Effector CD8-positive, alpha-beta T cell (primary cell): ENCODE data around the gene KRTAP9-8.
"Not testable (repeated sequence)": the region's sequence is repeated elsewhere in the genome, so short reads cannot be mapped to it uniquely, and the experiment has no call there.

ENCODE experiments used
- DNase-seq: peaks from one replicate; lab custom pipeline; 2025; lab: John Stamatoyannopoulos, UW

Gene KRTAP9-8

DNA sequence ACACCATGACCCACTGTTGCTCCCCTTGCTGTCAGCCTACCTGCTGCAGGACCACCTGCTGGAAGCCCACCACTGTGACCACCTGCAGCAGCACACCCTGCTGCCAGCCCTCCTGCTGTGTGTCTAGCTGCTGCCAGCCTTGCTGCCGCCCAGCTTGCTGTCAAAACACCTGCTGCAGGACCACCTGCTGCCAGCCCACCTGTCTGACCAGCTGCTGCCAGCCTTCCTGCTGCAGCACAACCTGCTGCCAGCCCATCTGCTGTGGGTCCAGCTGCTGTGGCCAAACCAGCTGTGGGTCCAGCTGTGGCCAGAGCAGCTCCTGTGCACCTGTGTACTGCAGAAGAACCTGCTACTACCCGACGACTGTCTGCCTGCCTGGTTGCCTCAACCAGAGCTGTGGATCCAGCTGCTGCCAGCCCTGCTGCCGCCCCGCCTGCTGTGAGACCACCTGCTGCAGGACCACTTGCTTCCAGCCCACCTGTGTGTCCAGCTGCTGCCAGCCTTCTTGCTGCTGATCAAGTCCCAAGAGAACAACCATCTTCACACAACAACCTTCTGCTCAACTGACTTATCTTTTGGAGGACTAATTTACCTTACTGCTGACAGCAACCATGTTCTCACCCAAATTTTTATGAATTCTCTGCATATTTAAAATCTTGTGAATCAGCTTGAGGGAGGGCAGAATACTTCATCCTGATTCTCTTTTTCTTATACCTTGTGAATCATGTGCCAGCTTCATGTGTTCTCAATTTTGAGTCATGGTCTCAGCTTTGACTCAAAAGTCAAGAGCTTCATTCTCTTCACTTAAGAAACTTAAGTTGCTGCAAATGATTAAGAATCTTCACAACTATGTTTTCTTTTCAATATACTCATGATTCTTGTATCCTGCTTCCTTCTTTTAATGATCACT, 17.8 kb downstream of the KRTAP9-8 start, which contains the start of gene KRTAP9-9:
Gene KRTAP9-9, plus strand, starts transcription at position 4 of the 910 bp plus-strand sequence.
- DNase-seq = not testable (repeated sequence)

DNA sequence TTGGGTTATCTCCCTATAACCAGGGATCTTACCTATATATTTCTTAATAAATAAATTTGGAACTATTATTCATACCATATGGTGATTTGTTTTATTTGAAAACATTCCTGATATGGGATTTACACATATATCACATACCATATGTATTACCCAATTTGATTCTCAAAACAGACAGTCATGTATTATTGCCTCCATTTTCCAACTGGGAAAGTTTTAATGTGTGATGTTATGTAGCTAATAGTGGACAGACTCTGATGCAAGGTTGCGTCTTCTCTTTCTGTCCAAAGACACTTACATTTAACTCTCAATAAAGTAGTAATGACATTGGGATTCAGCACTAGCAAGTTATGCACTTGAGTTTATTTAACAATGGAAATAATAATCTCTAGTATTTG, 18.5 kb downstream of the KRTAP9-8 start:
- DNase-seq = no peak

DNA sequence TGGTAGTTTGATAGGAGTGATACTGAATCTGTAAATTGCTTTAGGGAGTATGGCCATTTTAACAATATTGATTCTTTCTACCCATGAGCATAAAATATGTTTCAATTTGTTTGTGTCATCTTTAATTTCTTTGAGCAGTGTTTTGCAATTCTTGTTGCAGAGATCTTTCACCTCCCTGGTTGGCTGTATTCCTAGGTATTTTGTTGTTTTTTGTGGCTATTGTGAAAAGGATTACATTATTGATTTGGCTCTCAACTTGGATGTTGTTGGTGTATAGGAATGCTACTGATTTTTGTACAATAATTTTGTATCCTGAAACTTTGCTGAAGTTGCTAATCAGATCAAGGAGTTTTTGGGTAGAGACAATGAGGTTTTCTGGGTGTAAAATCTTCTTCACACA, 20.6 kb downstream of the KRTAP9-8 start:
- DNase-seq = no peak

DNA sequence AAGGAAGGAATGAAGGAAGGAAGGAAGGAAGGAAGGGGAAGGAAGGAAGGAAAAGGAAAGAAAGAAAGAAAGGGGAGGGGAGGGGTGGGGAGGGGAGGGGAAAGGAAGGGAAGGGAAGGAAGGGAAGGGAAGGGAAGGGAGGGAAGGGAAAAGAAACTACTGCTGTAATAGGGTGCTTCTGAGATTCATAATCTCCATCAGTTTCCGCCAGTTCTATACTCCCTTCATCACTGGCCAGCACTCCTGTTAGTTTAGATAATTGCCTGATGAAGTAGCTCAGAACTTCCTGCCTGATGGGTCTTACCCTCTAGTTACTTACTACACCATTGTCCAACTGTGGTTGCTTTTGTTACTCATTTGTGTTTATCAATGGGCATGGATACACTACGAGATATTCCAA, 25.4 kb downstream of the KRTAP9-8 start:
- DNase-seq = no peak

DNA sequence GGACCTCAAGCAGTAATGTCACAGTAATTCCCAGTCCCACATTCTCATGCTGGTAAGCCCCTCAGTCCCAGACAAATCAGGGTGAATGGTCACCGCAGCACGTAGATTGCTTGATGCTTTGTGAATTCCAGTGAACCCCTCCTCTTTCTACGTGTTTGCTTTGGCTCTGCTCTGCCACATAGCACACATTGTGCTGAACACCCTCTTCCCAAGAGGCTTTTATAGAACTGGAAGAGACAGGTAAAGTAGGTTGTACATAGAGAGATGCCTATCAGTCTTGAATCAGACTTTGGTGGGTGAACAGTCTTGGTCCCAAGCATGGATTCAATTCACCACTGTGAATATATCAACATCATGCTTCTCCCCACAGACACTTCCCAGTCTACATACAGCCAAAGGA, 26.8 kb downstream of the KRTAP9-8 start:
- DNase-seq = no peak

DNA sequence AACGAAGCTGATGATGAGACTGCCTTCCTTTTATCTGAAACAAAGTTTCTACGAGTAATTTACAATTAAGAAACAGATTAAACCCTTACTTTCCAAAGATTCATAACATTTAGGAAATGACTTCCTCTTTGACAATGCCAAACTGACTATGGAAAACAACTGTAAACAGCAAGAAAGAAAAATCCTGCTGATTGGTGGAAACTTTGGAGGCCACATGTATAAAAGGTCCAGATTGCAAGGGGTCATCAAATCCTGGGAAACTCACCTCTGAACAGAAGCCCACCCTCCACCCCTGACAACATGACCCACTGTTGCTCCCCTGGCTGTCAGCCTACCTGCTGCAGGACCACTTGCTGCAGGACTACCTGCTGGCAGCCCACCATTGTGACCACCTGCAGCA, 27.3 kb downstream of the KRTAP9-8 start, which contains the start of gene KRTAP9-6:
Gene KRTAP9-6, plus strand, starts transcription at position 301 of the 400 bp plus-strand sequence. Its CDS starts 0 bp downstream, at position 301.
- DNase-seq = no peak

DNA sequence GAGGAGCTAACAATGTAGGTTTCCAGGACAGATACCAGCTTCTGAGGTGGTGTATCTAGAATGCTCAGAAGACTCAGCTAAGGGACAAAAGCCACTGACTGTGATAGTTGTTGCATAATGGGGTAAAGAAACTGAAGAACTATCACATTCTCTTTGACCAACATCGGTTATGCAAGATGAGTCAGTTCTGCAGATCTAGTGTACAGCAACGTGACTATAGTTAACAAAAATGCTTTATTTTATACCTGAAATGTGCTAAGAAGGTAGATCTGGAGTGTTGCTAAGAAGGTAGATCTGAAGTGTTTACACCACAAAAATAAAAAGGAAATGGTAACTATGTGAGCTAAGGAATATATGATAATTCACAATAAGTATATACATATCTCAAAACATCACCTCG, 29.9 kb downstream of the KRTAP9-8 start:
- no peak for DNase-seq

DNA sequence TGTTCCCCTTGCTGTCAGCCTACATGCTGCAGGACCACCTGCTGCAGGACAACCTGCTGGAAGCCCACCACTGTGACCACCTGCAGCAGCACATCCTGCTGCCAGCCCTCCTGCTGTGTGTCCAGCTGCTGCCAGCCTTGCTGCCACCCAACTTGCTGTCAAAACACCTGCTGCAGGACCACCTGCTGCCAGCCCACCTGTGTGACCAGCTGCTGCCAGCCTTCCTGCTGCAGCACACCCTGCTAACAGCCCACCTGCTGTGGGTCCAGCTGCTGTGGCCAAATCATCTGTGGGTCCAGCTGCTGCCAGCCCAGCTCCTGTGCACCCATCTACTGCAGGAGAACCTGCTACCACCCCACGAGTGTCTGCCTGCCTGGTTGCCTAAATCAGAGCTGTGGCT, 33.5 kb downstream of the KRTAP9-8 start:
- DNase-seq = not testable (repeated sequence)

DNA sequence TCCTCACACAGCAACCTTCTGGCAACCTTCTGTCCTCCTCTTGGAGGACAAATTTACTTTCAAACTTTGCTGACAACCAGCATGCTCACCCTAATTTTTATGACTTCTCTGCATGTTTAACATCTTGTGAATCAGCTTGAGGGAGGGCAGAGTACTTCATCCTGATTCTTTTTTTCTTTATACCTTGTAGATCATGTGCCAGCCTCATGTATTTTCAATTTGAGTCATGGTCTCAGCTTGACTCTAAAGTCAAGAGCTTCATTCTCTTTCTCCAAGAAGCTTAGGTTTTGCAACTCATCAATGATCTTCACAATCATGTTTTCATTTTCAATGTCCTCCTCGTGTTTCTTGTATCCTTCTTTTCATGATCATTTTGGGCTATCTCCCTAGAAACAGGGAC, 34.1 kb downstream of the KRTAP9-8 start:
- DNase-seq = no peak

DNA sequence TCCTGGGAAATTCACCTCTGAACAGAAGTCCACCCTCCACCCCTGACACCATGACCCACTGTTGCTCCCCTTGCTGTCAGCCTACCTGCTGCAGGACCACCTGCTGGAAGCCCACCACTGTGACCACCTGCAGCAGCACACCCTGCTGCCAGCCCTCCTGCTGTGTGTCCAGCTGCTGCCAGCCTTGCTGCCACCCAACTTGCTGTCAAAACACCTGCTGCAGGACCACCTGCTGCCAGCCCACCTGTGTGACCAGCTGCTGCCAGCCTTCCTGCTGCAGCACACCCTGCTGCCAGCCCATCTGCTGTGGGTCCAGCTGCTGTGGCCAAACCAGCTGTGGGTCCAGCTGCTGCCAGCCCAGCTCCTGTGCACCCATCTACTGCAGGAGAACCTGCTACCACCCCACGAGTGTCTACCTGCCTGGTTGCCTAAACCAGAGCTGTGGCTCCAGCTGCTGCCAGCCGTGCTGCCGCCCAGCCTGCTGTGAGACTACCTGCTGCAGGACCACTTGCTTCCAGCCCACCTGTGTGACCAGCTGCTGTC, 37.9 kb downstream of the KRTAP9-8 start, which contains the start of gene KRTAP9-7:
Gene KRTAP9-7, plus strand, starts transcription at position 51 of the 543 bp plus-strand sequence. Its CDS starts 0 bp downstream, at position 51.
- not testable (repeated sequence) for DNase-seq

DNA sequence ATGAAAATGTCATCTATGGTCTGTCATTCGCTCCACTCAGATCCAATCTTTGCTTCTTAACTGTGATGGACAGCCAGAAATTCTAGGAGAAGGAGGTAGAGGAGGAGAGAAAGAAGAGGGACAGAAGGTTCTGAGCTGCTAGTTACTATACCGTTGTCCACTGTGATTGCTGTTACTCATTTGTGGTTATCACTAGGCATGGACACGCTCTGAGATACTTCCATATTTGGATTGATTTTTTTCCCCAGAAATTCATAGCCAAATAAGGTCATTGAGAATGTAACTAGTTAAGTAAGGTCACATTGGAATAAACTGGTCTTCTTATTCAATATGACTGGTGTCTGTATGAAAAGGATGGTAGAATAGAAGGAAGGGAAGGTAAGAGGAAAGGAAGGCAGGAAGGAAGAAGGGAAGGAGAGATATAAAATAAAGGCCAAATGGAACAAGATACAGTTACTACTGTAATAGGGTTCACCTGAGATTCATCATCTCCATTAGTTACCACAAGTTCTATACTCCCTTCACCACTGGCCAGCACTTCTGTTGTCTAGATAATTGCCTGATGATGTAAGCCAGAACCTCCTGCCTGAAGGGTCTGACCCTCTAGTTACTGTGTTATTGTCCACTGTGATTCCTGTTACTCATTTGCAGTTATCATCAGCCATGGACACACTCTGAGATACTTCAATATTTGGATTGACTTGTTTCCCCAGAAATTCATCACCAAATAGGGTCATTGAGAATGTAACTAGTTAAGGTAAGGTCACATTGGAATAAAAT, 40.6 kb downstream of the KRTAP9-8 start:
- DNase-seq = no peak

DNA sequence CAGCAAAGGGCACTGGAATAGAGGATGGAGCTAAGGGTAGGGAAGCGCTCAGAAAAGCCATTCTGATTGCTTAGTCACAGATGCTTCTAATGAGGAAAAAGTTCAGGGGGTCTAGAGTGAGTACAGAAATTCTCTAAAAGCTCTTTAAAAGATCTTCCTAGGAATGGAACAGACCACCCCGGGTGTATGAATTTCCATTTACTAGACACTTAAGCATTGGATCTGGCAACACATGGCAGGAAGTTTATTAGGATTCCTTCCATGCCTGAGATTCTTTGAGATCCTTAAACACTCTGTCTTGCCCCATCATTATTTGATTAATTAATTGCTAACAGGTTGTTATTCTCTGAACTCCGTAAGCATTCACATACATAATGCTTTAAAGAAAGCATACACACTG, 46.2 kb downstream of the KRTAP9-8 start:
- no peak for DNase-seq

DNA sequence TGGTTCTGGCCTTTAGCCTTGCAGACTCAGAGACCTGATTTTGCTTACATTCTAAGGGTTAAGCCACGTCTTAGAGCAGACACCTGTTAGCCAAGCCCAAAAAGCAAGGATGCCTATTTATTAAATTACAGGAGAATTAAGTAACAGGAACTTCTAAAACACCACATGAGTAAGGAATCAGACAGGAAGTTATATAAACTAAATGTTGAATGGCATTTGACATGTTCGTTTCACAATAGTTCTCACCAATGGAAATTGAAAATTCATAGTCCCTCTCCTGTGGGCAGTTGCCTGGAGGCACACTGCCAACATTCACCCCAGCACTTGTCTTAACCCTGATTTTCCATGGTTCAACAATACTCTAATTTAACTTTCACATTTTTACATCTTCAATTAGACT, 46.7 kb downstream of the KRTAP9-8 start:
- DNase-seq = no peak

DNA sequence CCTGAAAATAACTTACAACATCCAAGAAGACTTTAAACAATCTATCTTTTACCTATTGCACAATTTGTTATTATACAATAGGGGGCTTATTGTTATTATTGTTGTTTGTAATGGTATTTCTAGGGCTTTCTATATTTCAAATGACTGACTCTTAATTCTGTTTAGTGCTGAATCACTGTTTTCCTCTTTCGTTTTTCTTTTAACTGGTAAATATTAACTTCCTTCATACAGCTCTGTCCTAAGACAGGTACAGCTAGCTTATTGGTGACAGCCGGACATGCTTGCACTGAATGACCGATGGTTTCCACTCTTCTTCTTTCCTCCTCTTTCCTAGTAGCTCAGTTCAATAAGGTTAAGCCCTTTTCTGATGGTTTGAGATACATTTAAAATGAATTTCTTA, 49.3 kb downstream of the KRTAP9-8 start:
- DNase-seq = no peak
